A673 (cell line): ENCODE data around the gene FAM200C.

Experiments used
- EZH2 ChIP-seq: fragments of 200-600 bp; sonication (generic); IDR thresholded peaks from 2 replicates; pipeline ENCODE4 v1.6.1; 2017; ENCODE audit warnings: borderline replicate concordance, low read depth, mild to moderate bottlenecking, mixed read lengths, antibody characterized with exemption, low read length; ENCODE audit not compliant: poor library complexity, severe bottlenecking
- TF ChIP-seq, protein P1 (sequence below): fragments of 300-800, 200-600 bp; sonication (generic); conservative IDR thresholded peaks from 2 replicates; pipeline ENCODE4 v1.5.1; 2017; ENCODE audit warnings: low read depth, mild to moderate bottlenecking, antibody characterized with exemption, low read length, moderate library complexity, mixed read lengths

DNA sequence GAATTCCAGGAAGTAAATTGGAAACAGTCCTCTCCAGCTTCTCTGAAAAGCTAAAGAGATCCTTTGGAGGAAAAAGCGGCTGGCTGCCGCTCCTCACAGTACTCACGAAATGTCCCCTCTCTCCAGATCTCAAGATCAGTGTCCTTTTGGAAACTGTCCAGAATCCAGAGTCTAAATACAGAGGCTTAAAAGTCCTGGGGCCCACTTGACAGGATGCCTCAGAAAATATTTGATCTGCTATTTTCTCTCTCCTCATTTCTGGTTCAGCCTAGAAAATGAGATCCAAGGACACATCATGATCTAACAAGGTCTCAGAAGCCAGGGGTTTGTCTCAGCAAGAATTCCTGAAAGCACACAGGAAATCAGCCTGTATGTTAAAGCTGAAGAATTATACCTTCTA is 36.6 kb downstream of the FAM200C start:
- TF ChIP-seq, protein P1, sequence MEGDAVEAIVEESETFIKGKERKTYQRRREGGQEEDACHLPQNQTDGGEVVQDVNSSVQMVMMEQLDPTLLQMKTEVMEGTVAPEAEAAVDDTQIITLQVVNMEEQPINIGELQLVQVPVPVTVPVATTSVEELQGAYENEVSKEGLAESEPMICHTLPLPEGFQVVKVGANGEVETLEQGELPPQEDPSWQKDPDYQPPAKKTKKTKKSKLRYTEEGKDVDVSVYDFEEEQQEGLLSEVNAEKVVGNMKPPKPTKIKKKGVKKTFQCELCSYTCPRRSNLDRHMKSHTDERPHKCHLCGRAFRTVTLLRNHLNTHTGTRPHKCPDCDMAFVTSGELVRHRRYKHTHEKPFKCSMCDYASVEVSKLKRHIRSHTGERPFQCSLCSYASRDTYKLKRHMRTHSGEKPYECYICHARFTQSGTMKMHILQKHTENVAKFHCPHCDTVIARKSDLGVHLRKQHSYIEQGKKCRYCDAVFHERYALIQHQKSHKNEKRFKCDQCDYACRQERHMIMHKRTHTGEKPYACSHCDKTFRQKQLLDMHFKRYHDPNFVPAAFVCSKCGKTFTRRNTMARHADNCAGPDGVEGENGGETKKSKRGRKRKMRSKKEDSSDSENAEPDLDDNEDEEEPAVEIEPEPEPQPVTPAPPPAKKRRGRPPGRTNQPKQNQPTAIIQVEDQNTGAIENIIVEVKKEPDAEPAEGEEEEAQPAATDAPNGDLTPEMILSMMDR = no peak
- TF ChIP-seq EZH2 = no peak
